A673 (cell line): Measurements from ENCODE around the gene DYRK3.
"Not testable (repeated sequence)": the region's sequence is repeated elsewhere in the genome, so short reads cannot be mapped to it uniquely, and the experiment has no call there.

ENCODE experiments used
- CTCF ChIP-seq: fragments of 300-800, 200-600 bp; sonication (generic); conservative IDR thresholded peaks from 2 replicates; pipeline ENCODE4 v1.5.1; 2017; ENCODE audit warnings: low read depth, mild to moderate bottlenecking, antibody characterized with exemption, low read length, moderate library complexity, mixed read lengths
- EZH2 ChIP-seq: fragments of 200-600 bp; sonication (generic); IDR thresholded peaks from 2 replicates; pipeline ENCODE4 v1.6.1; 2017; ENCODE audit warnings: borderline replicate concordance, low read depth, mild to moderate bottlenecking, mixed read lengths, antibody characterized with exemption, low read length; ENCODE audit not compliant: poor library complexity, severe bottlenecking

- not testable (repeated sequence) for TF ChIP-seq CTCF, EZH2
These were observed 6.7 kb downstream of the DYRK3 start for GRCh38 chr1:206642074-206642473.
